ENCODE results near the gene DDX47.
"Not testable (repeated sequence)": the region's sequence is repeated elsewhere in the genome, so short reads cannot be mapped to it uniquely, and the experiment has no call there.

The DDX47 gene

DNA sequence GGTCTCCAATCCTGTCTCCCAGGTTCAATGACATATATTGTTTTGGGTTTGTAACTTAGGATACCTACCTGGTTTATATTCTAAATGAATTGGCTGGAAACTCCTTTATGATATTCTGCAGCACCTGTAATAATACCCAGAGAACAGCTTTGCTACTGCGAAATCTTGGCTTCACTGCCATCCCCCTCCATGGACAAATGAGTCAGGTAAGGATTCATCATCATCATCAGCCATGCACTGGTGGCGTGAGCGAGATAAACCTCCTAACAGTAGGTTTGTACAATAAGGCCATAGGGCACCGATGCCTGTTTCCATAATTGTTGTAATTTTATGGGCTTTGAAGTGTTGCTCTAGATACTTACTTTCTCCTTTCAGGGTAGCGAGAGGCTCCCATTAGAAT lies 10.7 kb downstream of the DDX47 start:
- no peak for DNase-seq

DNA sequence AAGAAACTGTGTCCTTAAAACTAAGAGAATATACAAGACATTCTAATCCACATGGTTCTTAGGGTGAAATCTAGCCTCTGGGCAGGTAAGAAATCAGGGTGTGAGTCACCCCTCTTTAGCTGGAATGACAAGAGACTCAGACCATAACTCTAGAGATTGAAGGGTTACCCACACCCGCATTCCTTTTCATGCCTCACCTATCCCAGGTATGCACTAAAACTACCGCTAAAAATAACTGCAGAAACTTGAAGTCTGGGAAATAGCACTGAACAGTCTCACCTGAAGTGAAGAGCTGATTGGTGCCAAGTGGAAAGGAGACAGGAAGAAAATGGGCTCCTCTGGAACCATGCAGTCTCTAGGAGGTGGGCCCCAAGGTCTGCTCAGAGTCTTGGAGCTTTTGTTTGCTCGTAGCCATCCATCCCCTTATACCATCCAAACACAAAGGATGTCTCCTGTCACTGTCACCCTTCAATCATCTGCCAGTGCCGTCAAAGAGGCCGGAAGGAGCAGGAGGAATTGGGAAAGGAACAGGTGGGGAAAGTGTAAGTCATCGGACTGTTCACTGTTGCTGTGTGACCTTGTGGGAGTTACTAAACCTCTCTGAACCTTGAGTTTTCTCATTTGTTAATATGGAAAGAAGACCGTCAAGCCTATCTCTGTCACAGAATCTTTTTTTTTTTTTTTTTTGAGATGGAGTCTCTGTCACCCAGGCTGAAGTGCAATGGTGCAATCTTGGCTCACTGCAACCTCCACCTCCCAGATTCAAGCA lies 22.4 kb downstream of the DDX47 start:
- no peak for DNase-seq

DNA sequence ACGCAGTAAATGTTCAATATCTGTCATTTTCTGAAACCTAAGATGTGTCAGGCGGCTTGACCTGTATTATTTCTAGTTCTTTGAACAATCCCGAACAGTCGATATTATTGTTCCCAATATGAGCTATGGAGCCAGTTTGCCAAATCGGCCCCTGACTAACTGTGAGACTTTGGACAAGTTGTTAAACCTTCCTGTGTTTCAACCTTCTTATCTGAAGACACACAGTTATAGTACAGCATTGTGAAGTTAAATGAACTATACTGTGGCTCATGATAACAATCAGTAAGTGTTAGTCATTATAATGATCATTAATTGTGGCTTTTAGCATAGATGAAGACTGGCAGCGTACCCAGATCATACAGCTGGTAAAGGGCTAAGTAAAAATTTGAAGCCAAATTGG lies 23.4 kb downstream of the DDX47 start:
- no peak for DNase-seq

- DNase-seq = no peak
These were observed 24.1 kb downstream of the DDX47 start for GRCh38 chr12:12837025-12837812.

- no peak for DNase-seq
These were observed 24.6 kb downstream of the DDX47 start for GRCh38 chr12:12837813-12838153.

GRCh38 chr12:12839003-12839395 lies 25.9 kb downstream of the DDX47 start:
- DNase-seq = no peak

DNA sequence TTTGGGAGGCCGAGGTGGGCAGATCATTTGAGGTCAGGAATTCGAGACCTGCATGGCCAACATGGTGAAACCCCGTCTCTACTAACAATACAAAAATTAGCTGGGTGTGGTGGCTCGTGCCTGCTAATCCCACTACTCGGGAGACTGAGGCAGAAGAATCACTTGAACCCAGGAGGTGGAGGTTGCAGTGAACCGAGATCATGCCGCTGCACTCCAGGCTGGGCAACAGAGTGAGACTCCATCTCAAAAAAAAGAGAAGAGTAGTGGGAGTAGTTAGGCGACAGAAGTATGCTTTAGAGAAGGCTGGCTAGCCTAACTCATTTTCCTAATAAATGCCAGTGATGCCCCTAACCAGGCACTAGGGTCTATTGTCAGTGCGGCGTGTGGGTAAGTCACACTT lies 26.3 kb downstream of the DDX47 start:
- not testable (repeated sequence) for DNase-seq

GRCh38 chr12:12839873-12840579 lies 26.9 kb downstream of the DDX47 start:
- no peak for DNase-seq

DNA sequence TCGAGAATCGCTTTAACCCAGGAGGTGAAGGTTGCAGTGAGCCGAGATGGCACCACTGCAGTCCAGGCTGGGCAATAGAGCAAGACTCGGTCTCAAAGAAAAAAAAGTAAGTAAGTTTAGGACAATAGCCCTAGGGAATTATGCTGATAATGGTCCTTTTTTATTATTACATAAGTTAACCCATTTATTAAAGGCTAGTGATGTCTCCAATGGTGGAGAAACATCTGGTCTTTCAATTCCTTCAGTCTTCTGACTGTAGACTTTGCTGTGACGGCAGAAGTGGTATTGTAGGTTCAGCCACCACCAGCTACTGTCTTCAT lies 27.4 kb downstream of the DDX47 start:
- DNase-seq = no peak

GRCh38 chr12:12841428-12841827 lies 28.3 kb downstream of the DDX47 start:
- DNase-seq = not testable (repeated sequence)

GRCh38 chr12:12845794-12846243 lies 32.7 kb downstream of the DDX47 start:
- no peak for DNase-seq

- not testable (repeated sequence) for DNase-seq
These were observed 33.6 kb downstream of the DDX47 start for GRCh38 chr12:12846780-12847179.

DNA sequence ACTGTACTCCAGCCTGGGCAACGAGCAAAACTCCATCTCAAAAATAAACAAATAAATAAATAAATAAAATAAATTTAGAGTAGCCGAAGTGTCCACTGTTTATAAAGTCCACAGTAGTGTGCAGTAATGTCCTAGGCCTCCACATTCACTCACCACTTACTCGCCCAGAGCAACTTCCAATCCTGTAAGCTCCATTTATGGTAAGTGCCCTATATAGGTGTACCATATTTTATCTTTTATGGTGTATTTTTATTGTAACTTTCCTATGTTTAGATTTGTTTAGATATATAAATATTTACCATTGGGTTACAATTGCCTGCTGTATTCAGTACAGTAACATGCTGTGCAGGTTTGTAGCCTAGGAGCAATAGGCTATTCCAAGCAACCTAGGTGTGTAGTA lies 40.3 kb downstream of the DDX47 start:
- DNase-seq = no peak

DNA sequence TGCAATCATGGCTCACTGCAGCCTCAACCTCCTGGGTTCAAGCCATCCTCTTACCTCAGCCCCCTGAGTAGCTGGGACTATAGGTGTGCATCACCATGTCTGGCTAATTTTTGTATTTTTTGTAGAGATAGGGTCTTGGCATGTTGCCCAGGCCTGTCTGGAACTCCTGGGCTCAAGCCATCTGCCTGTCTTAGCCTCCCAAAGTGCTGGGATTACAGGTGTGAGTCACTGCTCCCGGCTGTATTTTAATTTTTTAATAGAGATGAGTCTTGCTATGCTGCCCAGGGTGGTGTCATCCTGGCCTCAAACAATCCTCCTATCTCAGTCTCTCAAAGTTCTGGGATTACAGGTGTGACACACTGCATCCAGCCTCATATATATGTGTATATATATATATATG lies 46.5 kb downstream of the DDX47 start:
- DNase-seq = no peak

DNA sequence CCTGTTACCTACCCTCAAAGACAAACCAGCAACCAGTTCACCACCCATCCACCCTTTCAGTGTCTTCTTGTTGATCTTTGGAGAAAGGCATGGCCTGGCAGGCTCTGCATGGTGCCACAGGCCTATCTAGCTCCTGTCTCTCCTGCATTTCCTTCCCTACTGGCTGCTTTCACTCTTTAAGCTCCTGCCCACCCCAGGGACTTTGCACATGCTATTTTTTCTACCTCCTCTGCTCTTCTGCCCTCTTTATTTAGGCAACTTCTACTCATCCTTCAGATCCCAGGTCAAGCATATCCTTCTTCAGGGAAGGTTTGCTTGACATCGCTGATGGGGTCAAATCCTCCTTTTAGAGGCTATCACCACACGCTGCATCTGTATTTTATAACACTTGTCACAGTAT lies 51.1 kb downstream of the DDX47 start:
- DNase-seq = no peak

GRCh38 chr12:12868477-12869235 lies 55.5 kb downstream of the DDX47 start:
- DNase-seq = no peak

- DNase-seq = no peak
These were observed 57.3 kb downstream of the DDX47 start for GRCh38 chr12:12870465-12870864.

DNA sequence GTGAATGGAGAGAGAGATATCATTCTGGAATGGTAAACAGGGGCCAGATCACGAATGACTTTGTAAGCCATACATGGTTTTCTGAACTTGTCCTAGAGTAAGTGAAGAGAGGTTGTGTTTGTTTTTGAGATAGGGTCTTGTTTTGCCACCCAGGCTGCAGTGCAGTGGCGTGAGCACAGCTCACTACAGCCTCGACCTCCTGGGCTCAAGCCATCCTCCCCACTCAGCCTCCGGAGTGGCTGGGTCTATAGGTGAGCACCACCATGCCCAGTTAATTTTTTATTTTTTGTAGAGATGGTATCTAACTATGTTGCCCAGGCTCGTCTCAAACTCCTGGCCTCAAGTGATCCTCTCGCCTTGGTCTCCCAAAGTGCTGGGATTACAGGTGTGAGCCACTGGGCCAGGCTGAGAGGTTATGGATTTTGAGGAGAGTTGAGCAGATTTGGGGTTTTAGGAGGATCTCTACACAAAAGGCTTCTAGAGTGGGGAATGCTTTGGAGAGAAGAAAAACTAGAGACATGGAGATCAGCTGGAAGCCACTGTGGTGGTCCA lies 58.5 kb downstream of the DDX47 start:
- no peak for DNase-seq

GRCh38 chr12:12872139-12872933 lies 59.2 kb downstream of the DDX47 start:
- no peak for DNase-seq

GRCh38 chr12:12872934-12873275 lies 59.8 kb downstream of the DDX47 start:
- no peak for DNase-seq

- DNase-seq = no peak
These were observed 60.9 kb downstream of the DDX47 start for GRCh38 chr12:12874029-12874428.

- DNase-seq = not testable (repeated sequence)
These were observed 62.2 kb downstream of the DDX47 start for GRCh38 chr12:12875301-12875700.
